SKM-1 (cell line): ENCODE data around the gene DDAH2.
A peak's percentile ranks its signal among the peaks of the same experiment; 100 is the strongest.

Experiments used
- DNase-seq: peaks from one replicate; lab custom pipeline; 2025; ENCODE audit not compliant: unreplicated experiment; lab: John Stamatoyannopoulos, UW

DDAH2 gene

DNA sequence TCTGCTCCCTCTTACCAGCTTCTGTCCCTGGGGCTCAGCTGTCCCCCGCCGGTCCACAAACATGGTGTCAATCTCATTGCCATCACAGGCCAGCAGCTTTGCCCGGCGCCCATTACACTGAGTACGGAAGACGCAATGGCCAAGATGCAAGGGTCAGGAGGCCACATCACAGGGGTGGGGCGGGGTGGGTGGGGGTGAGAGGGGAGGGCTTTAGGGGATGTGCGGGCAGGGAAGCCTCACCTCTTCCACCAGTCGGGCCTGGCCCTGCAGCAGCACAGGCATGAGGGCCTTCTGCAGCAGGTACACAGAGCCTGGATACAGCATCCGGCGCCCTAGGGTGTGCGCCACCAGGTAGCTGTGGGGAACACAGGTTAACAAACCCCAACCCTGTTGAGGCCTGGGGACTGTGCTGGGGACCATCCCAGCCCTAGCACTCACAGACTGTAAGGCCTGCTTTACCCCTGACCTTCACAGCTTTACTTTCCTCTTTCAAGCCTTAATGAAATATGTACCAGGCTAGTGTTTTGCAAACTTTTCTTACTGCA, 37.5 kb downstream of the DDAH2 start:
- no peak for DNase-seq

DNA sequence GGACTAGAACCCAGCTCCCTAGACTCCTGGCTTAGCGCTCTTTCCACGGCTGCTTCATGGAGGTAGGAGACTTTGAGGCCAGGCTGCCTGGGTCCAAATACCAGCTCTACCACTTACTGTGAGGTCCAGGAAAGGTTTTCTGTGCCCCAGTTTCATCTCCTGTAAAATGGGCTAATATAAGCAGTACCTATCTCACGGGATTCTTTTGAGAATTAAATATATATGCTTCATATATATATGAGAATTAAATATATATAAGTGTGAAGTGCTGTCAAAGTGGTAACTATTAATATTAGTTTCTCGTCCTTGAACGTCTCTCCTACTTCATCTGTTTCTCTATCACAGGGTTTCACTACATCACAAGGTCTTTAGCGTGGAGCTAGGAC, 38.0 kb downstream of the DDAH2 start:
- no peak for DNase-seq

DNA sequence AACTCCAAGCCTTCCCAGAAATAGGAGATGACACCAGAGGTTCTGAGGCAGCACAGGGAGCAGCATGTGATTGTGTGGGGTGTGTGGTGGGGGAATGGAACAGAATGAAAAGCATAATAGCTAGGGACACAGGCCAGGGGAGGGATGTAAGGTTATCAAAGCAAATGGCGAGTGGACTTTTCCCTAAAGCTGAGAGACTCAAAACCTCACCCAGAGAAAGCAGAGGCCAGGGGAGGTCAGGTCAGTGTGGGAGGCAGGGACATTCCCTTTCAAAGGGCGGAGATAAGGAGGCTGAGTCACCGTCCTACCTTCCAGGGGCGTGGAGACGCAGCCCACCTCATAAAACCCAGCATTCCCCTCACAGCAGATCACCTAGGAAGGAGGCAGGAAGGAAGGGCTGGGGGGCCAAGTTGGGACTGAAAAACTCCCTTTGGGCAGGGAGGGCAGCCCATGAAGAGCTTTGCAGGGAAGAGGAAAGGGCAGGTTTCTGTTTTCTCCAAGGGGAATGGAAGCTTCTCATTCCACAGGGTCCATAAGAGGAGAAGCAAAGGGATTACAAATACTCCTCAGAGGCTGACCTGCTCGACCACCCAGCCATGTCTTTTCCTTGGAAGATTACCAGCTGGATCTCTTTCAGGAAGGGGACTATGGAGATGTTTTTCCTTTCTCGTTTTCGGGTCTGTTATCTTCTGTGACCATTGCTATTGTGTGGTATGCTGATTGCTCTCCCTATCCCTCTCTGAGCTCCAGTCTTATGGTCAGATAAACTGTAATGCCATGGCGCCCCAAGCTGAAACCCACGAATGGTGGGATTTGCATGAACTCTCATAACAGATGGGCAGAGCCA, 38.6 kb downstream of the DDAH2 start:
- no peak for DNase-seq

DNA sequence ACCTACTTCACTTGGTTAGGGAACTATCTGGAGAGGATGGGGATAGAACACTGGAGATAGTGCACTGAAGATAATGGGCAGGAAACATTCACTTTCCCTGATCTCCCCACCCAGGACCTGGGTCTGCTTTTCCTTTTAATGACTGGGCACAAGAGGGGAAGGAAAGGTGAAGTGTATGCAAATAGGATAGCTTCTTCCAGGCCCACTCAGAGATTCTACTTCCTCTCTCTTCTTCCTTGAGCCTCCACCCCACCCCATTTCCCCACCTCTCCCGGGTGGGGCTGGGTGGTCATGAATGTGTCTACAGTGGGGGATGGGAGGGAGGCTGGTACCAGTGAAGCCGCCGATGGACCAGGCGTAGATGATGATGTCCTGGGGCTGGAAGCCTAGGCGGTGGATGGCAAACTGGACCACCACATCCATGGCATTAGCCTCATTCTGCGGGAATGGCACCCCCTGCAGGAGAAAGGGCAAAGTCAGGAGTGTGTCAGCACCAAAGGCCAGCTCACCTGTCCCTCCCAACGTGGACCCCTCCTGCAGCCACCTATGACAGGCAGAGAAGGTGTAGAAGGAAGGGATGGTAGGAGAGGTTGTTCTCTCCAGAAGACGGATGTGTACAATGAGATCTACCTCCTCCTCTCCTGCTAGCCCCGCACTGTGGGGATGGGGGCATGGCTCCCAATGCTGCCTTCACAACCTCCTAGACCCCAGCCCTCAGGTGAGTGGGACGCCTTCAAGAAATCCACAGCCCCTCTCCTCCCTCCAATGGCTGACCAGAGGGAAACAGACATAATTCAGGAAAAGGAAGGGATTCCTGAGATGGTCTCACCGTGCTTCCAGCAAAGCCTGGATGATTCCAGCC, 39.6 kb downstream of the DDAH2 start:
- DNase-seq, result no peak

DNA sequence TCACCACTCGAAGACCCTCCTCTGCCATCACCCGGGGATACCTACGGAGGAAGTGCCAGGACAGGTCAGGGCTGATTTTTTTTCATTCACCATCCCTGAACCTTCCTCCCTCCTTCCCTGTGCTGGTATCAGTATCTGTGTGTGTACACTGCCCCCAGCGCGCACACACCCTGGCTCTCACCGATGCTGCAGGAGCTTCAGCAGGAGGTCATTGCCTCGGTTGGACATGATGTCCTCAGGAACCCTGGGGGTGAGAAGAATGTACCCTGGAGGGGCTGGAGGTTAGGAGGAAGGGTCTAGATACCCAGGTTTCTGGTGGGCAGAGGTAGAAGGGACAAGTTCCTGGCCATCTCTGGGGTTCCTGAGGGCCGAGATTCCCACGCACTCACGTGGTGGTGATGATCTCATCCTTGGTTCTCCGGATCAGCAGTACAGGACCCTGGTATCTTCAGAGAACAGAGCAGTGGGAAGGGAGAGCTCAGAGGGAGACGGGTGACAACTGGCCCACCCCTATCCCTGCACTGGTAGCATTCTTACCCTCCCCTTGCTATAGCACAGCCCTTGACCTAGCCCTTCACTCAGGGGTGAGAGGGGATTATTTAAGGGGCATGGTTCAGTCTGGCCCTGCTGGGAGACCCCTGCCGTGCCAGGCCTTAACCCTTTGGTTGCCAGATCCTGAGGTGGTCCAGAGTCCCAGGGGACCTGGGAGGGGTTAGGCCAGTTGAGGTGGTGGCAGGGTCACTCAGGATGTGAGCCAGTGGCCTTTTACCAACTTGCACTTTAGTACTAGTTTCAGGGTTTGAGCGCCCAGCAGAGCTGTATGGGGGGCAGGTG, 41.0 kb downstream of the DDAH2 start:
- DNase-seq, result no peak

DNA sequence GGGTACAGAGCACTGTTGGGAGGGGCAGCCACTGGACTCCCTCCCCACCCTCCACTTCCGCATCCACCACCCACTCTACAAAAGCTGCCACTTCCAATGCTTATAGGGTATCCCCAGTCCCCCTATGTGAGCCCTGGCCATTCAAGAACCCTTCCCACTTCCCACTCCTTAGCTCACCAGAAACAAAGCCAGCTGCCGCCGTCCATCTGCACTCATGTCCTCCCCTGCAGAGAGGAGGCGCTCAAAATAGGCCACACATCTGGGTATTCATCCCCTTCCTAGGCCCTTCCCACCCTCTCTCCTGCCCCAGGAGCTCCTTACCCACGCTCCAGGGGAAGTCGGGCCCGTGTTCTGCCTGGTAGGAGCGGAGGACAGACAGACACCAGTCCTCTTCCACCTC, 41.8 kb downstream of the DDAH2 start:
- no peak for DNase-seq

DNA sequence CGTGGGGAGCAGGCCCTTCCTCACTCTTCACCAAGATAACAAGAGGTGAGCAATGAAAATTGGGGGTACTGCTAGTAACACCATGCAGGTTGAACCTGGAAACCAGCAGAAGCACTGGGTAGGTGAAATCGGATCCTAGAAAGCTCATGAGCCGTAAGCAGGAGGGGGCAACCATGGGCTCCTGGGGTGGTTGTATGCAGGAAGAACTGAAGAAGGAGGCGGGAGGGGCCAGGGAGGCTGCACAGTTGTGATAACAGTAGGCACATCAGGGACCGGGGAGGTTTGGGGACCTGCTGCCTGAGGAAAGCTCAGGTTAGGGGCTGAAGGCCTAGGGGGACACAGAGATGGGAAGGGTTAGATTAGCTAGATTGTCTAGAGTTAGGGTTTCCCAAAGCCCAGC, 42.6 kb downstream of the DDAH2 start:
- DNase-seq, result no peak

DNA sequence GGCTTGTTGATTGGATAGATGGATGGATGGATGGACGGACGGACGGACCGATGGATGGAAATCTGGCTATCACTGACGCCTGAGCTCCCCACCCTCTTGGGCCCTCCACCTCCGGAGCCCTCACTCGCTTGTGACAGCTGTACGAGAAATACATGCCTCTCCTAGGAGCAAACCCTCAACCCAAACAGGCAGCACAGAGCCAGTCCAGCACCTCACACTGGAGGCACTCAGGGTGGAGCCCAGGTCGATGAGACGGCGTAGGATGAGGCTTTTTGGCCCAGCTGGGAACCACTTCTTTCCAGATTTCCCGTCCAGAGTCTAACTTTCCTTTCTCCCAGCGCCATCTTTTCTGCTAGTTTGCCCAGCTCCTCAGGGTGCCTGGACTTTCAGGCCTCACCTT, 45.5 kb downstream of the DDAH2 start:
- DNase-seq, result no peak

DNA sequence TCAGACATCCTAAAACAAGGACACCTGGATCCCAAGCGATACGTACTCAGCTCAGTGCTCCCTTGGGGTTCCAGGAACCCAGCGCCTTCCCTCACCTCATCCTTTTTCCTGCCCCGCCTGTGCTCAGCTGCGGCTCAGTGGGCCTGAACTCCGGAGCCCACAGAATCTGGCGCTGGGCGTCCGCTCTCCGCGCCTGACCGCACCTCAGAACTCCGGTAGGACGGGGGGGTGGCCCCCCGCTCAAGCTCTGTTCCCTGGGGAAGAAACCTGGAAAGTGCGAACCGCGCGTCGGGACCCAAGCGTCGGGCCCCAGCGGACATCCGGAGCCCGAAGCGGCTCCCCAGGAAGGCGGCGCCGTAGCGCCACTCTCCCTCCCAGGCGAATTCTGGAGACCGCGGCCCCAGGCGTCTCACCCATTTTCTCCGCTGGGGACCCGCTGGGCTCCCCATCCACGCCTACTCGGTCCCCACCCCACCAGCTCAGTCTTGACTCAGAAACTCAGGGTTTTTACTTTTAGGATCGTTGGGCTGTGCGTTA, 47.9 kb downstream of the DDAH2 start:
- no peak for DNase-seq

DNA sequence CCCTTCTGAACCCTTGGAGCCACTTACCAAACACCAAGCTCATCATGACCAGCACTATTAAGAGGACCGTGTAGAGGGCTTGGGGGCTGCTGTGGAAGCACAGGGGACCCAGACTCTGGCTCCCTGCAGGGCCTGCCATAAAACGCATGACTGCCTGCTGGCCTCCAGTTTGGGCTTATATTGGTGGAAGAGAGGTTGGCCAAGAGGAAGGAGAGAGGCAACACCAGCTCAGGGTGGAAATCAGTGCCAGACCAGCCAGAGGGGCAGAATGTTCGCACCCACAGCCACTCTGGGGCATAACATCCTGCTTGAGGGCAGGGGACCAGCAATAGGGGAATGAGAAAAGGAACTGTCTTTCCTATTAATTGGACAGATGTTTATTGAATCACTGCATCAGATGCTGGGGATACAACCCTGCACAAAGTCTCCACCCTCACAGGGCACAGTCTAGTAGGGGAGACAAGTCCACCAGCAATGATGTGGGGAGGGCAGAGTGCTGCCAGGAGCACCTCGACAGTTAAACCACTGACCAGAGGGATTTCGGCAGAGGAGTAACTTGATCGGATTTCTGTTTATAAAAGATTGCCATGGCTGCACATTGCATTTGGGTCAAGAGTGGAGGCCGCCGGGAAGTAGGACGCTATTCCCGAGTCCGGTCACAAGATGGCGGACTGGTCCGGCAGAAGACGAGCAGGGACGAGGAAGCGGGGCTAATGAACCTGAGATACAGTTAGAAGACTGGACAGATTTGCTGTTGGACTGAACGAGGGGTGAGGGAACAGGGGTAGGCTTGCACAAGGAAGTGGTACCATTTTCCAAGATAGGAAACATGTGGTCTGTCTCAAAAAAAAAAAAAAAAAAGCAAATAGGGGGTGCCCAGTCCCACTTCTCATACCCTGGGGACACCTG, 48.6 kb downstream of the DDAH2 start, which contains the start of gene LY6G5C:
LY6G5C (minus strand) TSS at position 842 of the 909 bp plus-strand sequence; CDS start at position 148, 694 bp downstream.
- DNase-seq, result peak; percentile 49

DNA sequence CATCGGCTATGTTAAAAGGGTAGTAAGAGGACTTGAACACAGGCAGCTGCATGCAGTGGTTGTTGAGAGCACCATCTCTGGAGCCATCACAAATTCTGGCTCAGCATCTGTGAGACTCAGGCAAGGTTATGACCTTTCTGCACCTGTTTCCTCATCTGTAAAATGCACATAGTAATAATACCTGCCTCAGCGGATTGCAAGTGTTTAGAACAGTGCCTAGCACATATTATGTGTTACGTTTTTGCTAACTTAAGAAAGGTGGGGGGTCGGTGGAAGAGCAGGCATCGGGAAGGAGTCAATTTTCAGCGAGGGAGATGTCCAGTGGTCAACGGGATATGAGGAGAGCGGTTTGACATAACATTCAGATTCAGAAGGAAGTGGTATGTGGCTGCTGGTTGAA, 51.1 kb downstream of the DDAH2 start:
- DNase-seq, result no peak
